ENCODE results near the gene PRKCA.

The PRKCA gene

DNA sequence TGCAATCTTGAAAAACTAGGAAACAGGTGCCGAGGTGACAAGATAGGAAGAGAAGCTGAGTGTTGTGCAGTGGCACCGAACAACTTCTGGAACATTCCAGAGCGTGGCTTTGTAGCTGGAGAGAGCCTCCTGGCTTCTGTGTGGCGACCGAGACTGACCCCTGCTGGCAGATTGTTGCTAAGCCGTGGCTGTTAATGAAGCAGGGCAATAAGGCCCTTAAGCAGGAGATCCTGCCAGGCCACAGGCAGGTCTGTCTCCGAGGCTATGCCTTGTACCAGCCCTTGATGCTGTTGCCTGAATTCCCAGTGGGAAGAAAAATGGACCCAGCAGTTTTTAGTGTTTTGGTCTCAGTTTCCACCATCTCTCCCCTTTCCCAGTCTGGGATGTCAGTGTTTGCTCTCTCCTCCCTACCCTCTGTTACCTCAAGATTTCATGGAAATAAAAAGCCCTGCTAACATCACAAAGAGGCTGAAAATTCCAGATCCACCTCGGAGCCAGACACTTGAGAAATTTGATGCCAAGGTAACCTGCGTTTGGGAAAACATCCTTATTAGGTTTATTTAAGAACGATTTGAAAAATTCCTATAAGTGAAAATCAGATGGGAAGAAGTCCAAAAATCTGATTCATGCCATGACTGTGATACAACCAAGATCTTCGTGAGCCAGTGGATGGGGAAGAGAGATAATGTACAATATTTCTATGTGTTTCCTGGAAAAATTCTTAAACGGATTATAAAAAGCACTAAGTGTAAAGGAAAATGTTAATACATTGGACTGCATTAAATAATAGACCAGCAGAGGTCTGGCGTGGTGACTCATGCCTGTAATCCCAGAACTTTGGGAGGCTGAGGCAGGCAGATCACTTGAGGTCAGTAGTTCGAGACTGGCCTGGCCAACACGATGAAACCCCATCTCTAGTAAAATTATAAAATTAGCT, 265.1 kb downstream of the PRKCA start:
- no peaks in the 10 kb centered on the region for H3K9me3 ChIP-seq (ENCODE audit: control insufficient read depth in 2 of 2, low read length in 2 of 2)
- H3K27me3 ChIP-seq (ENCODE audit: control insufficient read depth in 1 of 2, insufficient read depth in 2 of 2, low read length in 2 of 2) = no peaks in the 10 kb centered on the region
- no peaks in the 10 kb centered on the region for H3K36me3 ChIP-seq (ENCODE audit: control insufficient read depth in 2 of 2, insufficient read depth in 2 of 2, low read length in 2 of 2)
- no peak overlapping the region for H3K9ac ChIP-seq (ENCODE audit: low read length in 2 of 2)
- H3K27ac ChIP-seq (ENCODE audit: low read length) = no peak overlapping the region
- H3K4me3 ChIP-seq (ENCODE audit: low read length in 2 of 2) = no peak overlapping the region
- H3K4me1 ChIP-seq (ENCODE audit: control insufficient read depth, insufficient read depth, low read length) = no peaks in the 10 kb centered on the region

DNA sequence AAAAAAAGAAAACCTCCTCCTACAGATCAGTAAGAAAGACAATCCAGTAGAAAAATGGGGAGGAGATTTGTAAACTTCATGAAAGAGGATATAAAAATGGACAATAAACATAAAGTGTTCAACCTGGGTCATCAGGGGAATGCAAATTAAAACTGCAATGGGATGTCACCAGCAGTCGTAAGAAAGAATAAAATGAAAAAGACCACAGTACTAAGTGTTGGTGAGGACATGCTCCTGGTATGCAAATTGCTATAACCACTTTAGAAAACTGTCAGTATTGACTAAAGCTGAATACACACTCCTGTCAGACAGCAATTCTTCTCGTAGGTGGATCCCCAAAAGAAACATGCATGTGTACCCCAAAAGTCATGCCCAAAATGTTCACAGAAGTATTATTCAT, 267.2 kb downstream of the PRKCA start:
- Histone ChIP-seq H3K4me1 (ENCODE audit: control insufficient read depth, insufficient read depth, low read length) (no peaks in the 10 kb centered on the region), H3K27me3 (ENCODE audit: control insufficient read depth in 1 of 2, insufficient read depth in 2 of 2, low read length in 2 of 2) (no peaks in the 10 kb centered on the region), H3K9me3 (ENCODE audit: control insufficient read depth in 2 of 2, low read length in 2 of 2) (no peaks in the 10 kb centered on the region), H3K27ac (ENCODE audit: low read length) (no peak overlapping the region), H3K36me3 (ENCODE audit: control insufficient read depth in 2 of 2, insufficient read depth in 2 of 2, low read length in 2 of 2) (no peaks in the 10 kb centered on the region), H3K9ac (ENCODE audit: low read length in 2 of 2) (no peak overlapping the region), H3K4me3 (ENCODE audit: low read length in 2 of 2) (no peak overlapping the region)

DNA sequence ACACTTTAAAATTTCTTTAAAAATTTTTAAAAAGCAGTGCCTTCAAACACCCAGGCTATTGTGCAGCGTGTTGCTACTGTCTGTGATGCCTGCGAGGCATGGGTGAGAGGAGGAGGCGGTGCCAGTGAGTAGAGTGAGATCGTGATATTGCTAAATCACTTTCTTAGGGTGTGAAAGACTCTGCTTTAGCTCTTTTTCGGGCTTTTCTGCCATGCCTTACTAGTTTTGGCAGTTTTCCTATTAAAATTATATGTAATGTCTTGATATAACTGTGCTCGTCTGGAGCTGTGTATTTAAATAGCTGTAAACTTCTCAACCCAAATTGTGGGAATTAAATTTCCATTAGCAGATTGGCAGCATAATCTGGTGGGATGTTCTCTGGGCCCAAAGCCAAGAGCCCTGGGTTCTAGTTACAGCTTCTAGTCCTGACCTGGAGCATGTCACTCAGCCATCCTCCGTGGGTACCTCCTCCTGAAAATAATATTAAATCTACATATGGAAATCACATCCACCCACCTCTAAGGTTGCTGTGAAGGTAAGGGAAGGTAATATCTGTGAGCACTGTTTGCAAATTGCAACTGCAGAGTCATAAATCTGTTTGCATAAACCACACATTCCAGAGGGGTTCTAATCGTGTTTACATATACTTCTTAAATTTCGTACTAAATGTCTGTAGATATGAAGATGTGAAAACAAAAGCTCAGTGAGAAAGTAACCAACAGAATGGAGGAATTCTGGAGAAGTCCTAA, 268.2 kb downstream of the PRKCA start:
- H3K9me3 ChIP-seq (ENCODE audit: control insufficient read depth in 2 of 2, low read length in 2 of 2) = no peaks in the 10 kb centered on the region
- no peaks in the 10 kb centered on the region for H3K27me3 ChIP-seq (ENCODE audit: control insufficient read depth in 1 of 2, insufficient read depth in 2 of 2, low read length in 2 of 2)
- H3K27ac ChIP-seq (ENCODE audit: low read length) = no peak overlapping the region
- no peak overlapping the region for H3K4me3 ChIP-seq (ENCODE audit: low read length in 2 of 2)
- H3K36me3 ChIP-seq (ENCODE audit: control insufficient read depth in 2 of 2, insufficient read depth in 2 of 2, low read length in 2 of 2) = no peaks in the 10 kb centered on the region
- no peaks in the 10 kb centered on the region for H3K4me1 ChIP-seq (ENCODE audit: control insufficient read depth, insufficient read depth, low read length)
- H3K9ac ChIP-seq (ENCODE audit: low read length in 2 of 2) = no peak overlapping the region

DNA sequence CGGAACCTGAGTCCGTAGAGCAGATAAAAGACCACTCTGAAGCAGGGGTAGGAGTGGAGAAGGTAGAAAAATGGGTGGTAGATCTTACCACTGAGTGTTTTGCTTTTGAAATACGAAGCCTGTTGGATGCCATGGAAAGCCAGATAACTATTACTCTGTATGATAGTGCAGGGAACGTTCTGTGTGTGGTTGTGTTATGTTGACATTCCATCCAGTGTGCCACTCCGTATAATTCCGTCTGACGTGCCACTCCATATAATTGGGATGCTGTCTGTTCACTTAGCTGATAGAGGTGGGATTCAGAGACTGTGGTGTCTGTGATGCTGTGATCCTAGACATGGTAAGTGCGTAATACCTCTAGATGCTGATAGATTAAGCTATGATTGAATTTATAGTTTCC, 269.3 kb downstream of the PRKCA start:
- no peak overlapping the region for H3K9ac ChIP-seq (ENCODE audit: low read length in 2 of 2)
- H3K4me1 ChIP-seq (ENCODE audit: control insufficient read depth, insufficient read depth, low read length) = no peaks in the 10 kb centered on the region
- H3K4me3 ChIP-seq (ENCODE audit: low read length in 2 of 2) = no peak overlapping the region
- no peaks in the 10 kb centered on the region for H3K9me3 ChIP-seq (ENCODE audit: control insufficient read depth in 2 of 2, low read length in 2 of 2)
- no peaks in the 10 kb centered on the region for H3K36me3 ChIP-seq (ENCODE audit: control insufficient read depth in 2 of 2, insufficient read depth in 2 of 2, low read length in 2 of 2)
- no peaks in the 10 kb centered on the region for H3K27me3 ChIP-seq (ENCODE audit: control insufficient read depth in 1 of 2, insufficient read depth in 2 of 2, low read length in 2 of 2)
- H3K27ac ChIP-seq (ENCODE audit: low read length) = no peak overlapping the region

DNA sequence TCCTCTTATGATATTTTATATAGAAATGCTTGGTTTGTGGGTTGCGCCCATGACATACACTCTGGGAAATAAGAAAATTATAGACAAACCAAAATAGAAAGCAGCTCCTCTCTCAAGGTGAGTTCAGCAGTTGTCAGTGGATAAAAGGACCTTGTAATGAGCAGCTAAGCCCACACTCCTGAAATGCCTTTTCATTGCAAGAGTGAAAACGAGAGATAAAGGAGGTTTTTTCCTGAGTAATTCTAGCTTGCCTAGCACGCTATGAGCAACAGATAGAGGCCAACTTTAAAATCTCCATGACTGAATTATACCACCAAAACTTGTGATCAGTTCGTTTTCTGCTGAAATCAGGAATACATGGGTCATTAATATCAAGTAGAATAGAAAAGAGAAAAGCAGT, 270.7 kb downstream of the PRKCA start:
- no peak overlapping the region for H3K27ac ChIP-seq (ENCODE audit: low read length)
- H3K9me3 ChIP-seq (ENCODE audit: control insufficient read depth in 2 of 2, low read length in 2 of 2) = no peaks in the 10 kb centered on the region
- no peak overlapping the region for H3K9ac ChIP-seq (ENCODE audit: low read length in 2 of 2)
- H3K27me3 ChIP-seq (ENCODE audit: control insufficient read depth in 1 of 2, insufficient read depth in 2 of 2, low read length in 2 of 2) = no peaks in the 10 kb centered on the region
- H3K36me3 ChIP-seq (ENCODE audit: control insufficient read depth in 2 of 2, insufficient read depth in 2 of 2, low read length in 2 of 2) = no peaks in the 10 kb centered on the region
- H3K4me3 ChIP-seq (ENCODE audit: low read length in 2 of 2) = no peak overlapping the region
- H3K4me1 ChIP-seq (ENCODE audit: control insufficient read depth, insufficient read depth, low read length) = no peaks in the 10 kb centered on the region

DNA sequence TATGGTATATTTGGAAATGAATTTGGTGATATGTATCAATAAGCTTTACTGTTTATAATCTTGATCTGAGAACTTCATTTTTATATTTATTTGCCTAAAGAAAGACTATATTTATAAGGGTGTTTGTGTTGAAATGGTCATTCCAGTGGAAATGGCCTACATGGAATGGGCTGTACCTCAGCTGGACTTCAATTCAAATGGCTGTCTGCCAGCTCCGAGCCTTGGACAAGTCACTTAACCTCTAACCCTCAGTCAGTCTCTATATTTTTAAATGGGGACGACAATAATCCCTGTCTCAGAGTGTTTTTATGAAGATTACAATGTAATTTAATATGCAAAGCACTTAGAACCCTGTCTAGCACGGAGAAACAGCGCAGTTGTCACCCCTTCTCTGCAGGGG, 271.7 kb downstream of the PRKCA start:
- H3K27ac ChIP-seq (ENCODE audit: low read length) = no peak overlapping the region
- no peak overlapping the region for H3K9ac ChIP-seq (ENCODE audit: low read length in 2 of 2)
- no peaks in the 10 kb centered on the region for H3K36me3 ChIP-seq (ENCODE audit: control insufficient read depth in 2 of 2, insufficient read depth in 2 of 2, low read length in 2 of 2)
- no peaks in the 10 kb centered on the region for H3K9me3 ChIP-seq (ENCODE audit: control insufficient read depth in 2 of 2, low read length in 2 of 2)
- peaks cover 6% of the 10 kb centered on the region for H3K4me1 ChIP-seq (ENCODE audit: control insufficient read depth, insufficient read depth, low read length)
- no peaks in the 10 kb centered on the region for H3K27me3 ChIP-seq (ENCODE audit: control insufficient read depth in 1 of 2, insufficient read depth in 2 of 2, low read length in 2 of 2)
- H3K4me3 ChIP-seq (ENCODE audit: low read length in 2 of 2) = no peak overlapping the region

DNA sequence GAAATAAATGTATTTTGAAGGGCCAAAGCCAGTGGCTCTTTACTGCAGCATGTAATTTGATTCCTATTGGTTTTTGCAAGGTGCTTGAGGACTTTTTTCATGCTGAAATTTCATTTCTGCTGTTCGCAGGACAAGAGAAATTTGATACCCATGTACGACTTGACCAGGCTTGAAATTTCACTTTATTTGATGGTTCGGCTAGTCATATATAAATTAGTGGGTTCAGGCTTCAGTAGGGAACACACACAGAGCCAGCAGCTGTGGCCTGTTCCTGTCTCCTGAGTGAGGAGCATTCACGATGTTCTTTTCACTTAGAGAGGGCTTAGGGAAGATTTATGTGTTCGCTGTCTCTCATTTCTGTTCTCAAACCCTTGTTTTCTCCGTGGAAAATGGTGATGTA, 274.1 kb downstream of the PRKCA start:
- no peaks in the 10 kb centered on the region for H3K27me3 ChIP-seq (ENCODE audit: control insufficient read depth in 1 of 2, insufficient read depth in 2 of 2, low read length in 2 of 2)
- no peaks in the 10 kb centered on the region for H3K36me3 ChIP-seq (ENCODE audit: control insufficient read depth in 2 of 2, insufficient read depth in 2 of 2, low read length in 2 of 2)
- H3K9ac ChIP-seq (ENCODE audit: low read length in 2 of 2) = no peak overlapping the region
- H3K27ac ChIP-seq (ENCODE audit: low read length) = no peak overlapping the region
- H3K4me3 ChIP-seq (ENCODE audit: low read length in 2 of 2) = no peak overlapping the region
- H3K9me3 ChIP-seq (ENCODE audit: control insufficient read depth in 2 of 2, low read length in 2 of 2) = no peaks in the 10 kb centered on the region
- H3K4me1 ChIP-seq (ENCODE audit: control insufficient read depth, insufficient read depth, low read length) = peaks cover 24% of the 10 kb centered on the region

DNA sequence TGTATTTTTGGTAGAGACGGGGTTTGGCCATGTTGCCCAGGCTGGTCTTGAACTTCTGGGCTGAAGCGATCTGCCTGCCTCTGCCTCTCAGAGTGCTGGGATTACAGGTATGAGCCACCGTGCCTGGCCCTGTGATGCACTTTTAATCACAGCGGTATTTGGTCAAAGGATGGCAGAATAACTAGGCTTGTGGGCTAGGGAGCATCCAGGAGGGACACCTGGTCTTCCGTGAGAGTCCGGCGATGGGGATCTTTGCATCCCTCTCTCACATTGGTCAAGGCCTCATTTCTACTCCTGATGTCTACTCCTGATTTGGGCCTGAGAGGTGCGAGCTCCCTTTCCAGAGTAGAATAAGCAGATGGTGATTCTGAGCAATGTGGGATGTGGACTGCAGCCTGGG, 274.6 kb downstream of the PRKCA start:
- Histone ChIP-seq H3K27ac (ENCODE audit: low read length) (no peak overlapping the region), H3K4me3 (ENCODE audit: low read length in 2 of 2) (no peak overlapping the region), H3K36me3 (ENCODE audit: control insufficient read depth in 2 of 2, insufficient read depth in 2 of 2, low read length in 2 of 2) (no peaks in the 10 kb centered on the region), H3K9me3 (ENCODE audit: control insufficient read depth in 2 of 2, low read length in 2 of 2) (no peaks in the 10 kb centered on the region), H3K27me3 (ENCODE audit: control insufficient read depth in 1 of 2, insufficient read depth in 2 of 2, low read length in 2 of 2) (no peaks in the 10 kb centered on the region), H3K9ac (ENCODE audit: low read length in 2 of 2) (no peak overlapping the region), H3K4me1 (ENCODE audit: control insufficient read depth, insufficient read depth, low read length) (peaks cover 24% of the 10 kb centered on the region)

DNA sequence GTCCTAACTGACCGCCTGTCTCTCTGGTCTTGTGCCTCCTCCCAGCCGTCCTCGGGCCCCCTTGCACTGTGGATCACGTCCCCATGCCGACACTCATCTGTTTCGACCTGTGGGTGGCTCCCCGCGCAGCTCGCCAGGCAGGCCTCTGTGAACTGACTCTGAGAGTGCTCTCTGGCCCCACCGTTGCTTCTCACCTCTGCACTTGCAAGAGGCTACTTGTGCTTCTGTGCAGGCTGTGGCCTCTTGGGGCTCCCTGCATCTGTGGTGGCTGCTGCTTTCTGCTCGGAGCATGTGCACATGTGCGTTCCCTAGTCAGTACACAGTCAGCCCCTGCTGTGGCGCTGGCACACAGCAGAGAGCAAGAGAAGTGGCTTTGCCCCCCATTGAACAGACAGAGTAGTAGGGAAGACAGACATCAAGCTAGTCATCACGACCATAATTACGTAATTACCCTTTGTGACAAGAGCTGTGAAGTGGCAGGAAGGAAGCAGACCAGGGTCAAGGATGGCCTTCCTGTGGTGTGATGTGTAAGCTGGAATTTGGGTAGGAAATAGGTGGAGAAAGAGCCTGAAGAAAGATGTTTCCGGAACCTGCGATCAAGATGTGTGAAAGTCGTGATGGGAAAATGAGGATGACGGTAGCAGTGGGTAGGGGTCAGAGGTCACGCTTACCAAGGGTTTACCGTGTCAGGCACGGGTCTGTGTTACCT, 276.5 kb downstream of the PRKCA start:
- no peak overlapping the region for H3K4me3 ChIP-seq (ENCODE audit: low read length in 2 of 2)
- H3K9ac ChIP-seq (ENCODE audit: low read length in 2 of 2) = no peak overlapping the region
- H3K27me3 ChIP-seq (ENCODE audit: control insufficient read depth in 1 of 2, insufficient read depth in 2 of 2, low read length in 2 of 2) = no peaks in the 10 kb centered on the region
- peaks cover 24% of the 10 kb centered on the region for H3K4me1 ChIP-seq (ENCODE audit: control insufficient read depth, insufficient read depth, low read length)
- no peaks in the 10 kb centered on the region for H3K9me3 ChIP-seq (ENCODE audit: control insufficient read depth in 2 of 2, low read length in 2 of 2)
- peak overlapping the region; percentile 31 for H3K27ac ChIP-seq (ENCODE audit: low read length)
- H3K36me3 ChIP-seq (ENCODE audit: control insufficient read depth in 2 of 2, insufficient read depth in 2 of 2, low read length in 2 of 2) = no peaks in the 10 kb centered on the region

DNA sequence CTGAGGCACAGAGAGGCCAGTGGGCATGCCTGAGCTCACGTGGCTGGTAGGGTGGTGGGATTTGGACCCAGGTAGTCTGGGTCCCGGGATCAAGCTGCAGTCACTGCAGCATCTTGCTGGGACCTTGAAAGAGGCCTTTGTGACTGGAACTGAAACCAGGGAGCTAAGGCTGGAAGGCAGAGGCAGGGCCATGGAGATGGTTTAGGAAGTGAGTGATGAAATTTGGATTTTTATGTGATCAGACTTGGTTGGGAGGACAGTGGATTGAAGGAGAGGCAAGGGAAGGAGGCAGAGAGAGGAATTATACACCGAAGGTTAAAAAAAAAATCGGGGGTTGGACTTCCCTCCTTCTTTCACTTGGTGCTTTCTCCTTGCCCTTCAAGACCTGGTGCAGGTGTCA, 277.1 kb downstream of the PRKCA start:
- H3K9me3 ChIP-seq (ENCODE audit: control insufficient read depth in 2 of 2, low read length in 2 of 2) = no peaks in the 10 kb centered on the region
- no peak overlapping the region for H3K4me3 ChIP-seq (ENCODE audit: low read length in 2 of 2)
- H3K36me3 ChIP-seq (ENCODE audit: control insufficient read depth in 2 of 2, insufficient read depth in 2 of 2, low read length in 2 of 2) = no peaks in the 10 kb centered on the region
- no peaks in the 10 kb centered on the region for H3K27me3 ChIP-seq (ENCODE audit: control insufficient read depth in 1 of 2, insufficient read depth in 2 of 2, low read length in 2 of 2)
- peak overlapping the region; percentile 31 for H3K27ac ChIP-seq (ENCODE audit: low read length)
- no peak overlapping the region for H3K9ac ChIP-seq (ENCODE audit: low read length in 2 of 2)
- H3K4me1 ChIP-seq (ENCODE audit: control insufficient read depth, insufficient read depth, low read length) = peaks cover 24% of the 10 kb centered on the region
